HG03354 (cell line): Measurements from ENCODE around the gene FAM120AOS.
"Not testable (repeated sequence)": the region's sequence is repeated elsewhere in the genome, so short reads cannot be mapped to it uniquely, and the experiment has no call there.

Experiments used
- ATAC-seq: cut with Tn5 transposase; IDR thresholded peaks from one replicate; pipeline ENCODE4 v1.9.1; 2021; ENCODE audit warnings: mild to moderate bottlenecking; ENCODE audit not compliant: unreplicated experiment, poor library complexity, severe bottlenecking

FAM120AOS gene

GRCh38 chr9:93447655-93448054 is 5.7 kb downstream of the FAM120AOS start:
- no peak for ATAC-seq

- no peak for ATAC-seq
These were observed 7.3 kb downstream of the FAM120AOS start for GRCh38 chr9:93446073-93446472.

DNA sequence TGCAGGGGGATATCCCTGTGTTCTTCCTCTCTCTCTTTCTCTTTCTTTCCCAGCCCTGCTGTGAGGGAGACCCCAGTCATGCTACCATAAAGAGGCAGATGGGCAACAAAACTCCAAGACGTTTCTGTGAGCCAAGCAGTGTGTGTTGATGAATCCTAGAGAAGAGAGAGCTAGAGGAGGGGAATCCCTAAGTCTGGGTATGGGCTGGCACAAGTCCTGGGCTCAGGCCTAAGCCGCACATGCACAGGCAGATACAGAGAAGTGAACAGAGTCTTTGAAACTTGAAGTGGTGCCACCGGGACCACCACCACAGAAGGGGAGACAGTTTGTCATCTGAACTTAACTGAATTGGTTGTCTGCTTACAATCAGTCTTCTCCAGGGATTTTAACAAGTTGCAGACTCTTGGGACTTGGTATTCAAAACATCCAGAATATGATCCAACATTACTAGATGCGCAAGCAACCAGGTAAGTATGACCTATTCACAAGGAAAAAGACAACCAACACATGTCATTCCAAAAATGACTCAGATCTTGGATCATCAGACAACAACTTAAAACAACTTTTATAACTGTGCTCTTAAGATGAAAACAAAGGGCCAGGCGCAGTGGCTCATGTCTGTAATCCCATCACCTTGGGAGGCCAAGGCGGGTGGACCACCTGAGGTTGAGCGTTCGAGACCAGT is 12.3 kb downstream of the FAM120AOS start:
- no peak for ATAC-seq

GRCh38 chr9:93439301-93439700 is 14.1 kb downstream of the FAM120AOS start:
- not testable (repeated sequence) for ATAC-seq

DNA sequence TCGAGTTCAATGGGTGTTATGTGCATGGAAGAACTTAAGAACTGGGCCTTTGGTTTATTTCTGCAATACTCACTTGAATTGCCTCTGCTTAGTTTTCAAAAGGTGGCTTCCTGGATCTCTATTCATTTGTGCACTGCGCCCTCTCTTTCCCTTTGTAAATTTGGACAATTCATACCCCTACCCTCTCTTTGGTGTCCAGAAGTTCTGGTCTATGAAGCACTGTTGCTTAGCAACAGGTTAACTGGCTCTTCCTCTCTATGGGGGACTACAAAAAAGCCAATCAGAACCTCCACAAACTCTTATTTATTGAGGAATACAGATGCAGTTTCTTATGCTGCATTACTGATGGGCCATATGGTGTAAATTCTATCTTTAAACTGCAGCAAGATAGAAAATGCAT is 15.4 kb downstream of the FAM120AOS start:
- ATAC-seq: no peak

- ATAC-seq: no peak
These were observed 16.6 kb downstream of the FAM120AOS start for GRCh38 chr9:93436655-93437407.

GRCh38 chr9:93436218-93436617 is 17.2 kb downstream of the FAM120AOS start:
- ATAC-seq: no peak

- no peak for ATAC-seq
These were observed 18.0 kb downstream of the FAM120AOS start for GRCh38 chr9:93435386-93435785.

DNA sequence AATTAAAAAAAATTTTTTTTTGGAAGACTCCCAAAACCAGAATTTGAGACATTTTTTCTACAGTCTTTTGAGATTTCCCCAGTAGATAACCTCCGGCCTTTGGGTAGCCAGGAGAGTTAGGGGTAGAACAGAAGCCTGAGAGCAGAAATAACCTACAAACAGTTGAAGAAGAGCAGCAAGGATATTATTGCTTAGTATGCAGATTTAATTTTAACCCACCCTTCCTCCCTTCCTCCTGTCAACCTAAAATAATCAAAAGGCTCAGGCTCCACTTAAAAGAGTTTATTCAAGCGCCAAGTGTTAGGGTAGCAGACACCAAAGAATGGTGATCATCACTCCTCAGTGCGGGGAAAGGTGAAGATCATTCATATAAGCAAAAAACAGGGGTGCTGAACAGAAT is 19.3 kb downstream of the FAM120AOS start:
- ATAC-seq: no peak

DNA sequence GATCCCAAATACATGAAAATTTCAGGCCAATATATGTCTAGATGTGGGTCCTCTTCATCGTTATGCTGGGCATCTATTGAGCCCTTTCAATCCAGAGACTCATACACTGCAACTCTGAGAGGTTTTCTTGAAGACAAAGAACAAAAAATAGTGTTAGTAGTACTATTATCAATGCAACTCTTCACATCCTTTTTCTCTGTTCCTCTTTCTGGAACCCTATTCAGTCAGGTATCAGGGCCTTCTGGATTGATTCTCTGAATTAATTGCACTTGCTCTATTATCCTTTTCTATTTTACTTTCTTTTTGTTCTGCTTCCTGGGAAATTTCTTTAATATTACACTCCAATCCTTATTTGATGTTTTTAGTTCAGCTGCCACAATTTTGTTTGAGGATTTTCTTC is 20.4 kb downstream of the FAM120AOS start:
- ATAC-seq: no peak

DNA sequence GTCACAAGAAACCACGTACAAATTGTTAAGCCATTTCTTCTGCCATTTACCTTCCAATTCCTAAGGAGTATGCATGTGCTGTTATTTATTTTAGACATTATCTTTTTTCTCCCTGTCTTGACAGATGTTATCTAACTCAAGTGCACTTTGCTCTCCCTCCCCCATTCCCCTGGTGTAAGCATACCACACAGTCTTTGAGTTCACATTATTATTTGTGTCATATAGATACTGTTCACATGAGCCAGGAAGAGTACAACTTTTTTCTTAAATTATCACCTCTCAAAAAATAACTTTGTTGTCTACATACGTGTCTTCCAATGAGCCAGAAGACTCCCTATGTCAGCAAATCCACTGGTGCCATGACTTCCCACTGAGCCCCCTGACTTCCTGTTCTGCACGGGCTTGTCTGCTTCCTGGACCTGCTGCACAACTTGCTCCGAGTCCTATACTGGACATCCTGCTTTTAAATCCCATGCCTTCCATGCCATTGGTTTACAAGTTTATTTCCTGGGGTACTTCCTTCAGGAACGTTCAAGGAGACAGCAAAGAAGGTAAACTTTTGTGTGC is 21.8 kb downstream of the FAM120AOS start:
- ATAC-seq: no peak

DNA sequence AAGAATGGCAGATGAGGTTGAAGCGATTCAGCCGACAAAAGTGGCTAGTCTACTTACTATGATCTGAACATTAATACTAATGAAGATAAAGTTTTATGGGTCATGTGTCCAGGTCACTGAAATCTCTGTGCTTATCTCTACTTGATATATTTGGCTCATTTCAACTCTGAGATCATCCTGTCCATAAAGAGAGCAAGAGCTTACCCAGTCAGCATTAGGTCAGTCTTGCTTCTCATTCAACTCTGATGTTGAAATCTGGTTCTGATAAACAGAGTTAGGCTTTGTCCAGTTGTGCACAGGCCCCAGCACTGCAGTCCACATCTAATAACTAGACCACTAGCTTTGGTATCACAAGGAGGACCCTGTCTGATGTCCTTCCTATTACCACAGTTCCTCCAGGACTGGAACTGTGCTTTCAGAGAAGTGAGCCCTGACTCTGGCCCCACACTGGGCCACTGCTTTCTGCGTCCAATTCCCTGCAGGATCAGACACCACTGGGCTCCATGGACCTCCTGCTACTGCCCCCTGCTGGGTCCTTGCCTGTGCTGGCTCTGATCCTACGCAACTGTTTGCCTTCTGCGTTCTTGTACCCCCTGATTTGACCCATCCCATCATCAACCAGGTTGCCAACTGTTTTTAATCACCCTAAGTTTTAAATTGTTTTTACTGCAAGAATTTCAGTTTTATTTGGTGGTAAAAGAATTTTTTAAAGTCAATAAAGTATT is 25.6 kb downstream of the FAM120AOS start:
- no peak for ATAC-seq

- no peak for ATAC-seq
These were observed 30.3 kb downstream of the FAM120AOS start for GRCh38 chr9:93422977-93423616.

- no peak for ATAC-seq
These were observed 34.4 kb downstream of the FAM120AOS start for GRCh38 chr9:93419023-93419422.

DNA sequence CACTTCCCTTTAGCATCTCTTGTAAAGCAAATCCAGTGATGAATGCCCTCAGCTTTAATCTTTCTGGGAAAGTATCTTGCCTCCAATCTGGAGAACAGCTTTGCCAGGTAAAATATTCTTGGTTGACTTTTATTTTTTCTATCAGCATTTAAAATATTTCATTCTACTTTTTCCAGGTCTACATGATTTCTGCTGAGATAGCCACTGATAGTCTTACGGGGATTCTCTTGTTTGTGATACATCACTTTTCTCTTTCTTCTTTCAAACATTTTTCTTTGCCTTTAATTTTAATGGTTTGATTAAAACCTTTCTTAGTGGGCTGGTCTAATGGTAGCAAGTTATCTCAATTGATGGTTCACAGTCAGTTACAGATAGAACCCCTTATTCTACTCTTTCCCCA is 35.8 kb downstream of the FAM120AOS start:
- ATAC-seq: no peak

GRCh38 chr9:93416530-93417235 is 36.7 kb downstream of the FAM120AOS start:
- ATAC-seq: no peak

- ATAC-seq: no peak
These were observed 38.1 kb downstream of the FAM120AOS start for GRCh38 chr9:93415176-93415690.

DNA sequence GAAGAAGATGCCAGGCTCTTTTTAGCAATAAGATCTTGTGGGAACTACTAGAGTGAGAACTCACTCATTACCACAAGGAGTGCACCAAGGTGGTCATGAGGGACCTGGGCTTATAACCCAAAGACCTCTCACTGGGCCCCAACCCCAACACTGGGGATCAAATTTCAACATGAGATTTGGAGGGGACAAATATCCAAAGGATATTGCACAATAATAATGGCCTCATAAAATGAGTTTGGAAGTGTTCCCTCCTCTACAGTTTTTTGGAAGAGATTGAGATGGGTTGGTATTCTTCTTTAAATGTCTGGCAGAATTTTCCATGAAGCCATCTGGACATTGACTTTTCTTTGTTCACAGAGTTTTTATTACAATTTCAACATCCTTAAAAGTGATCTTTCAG is 39.9 kb downstream of the FAM120AOS start:
- no peak for ATAC-seq

- no peak for ATAC-seq
These were observed 47.0 kb downstream of the FAM120AOS start for GRCh38 chr9:93406371-93406770.
